Left lung (tissue), 10 donors: ENCODE results near the gene PTPRM. TPM values are rescaled to one million over a fixed set of nuclear protein-coding genes. Genes with fewer than 3 reads are reported as not detected.

Source experiments
- ATAC-seq: fragments of 200-7000 bp; cut with Tn5 transposase; one replicate; pipeline ENCODE4 v1.9.1; 2020; ENCODE audit warnings: moderate library complexity
- DNase-seq, 4 donors: peaks; one replicate each; pipeline ENCODE4 v3.0.0-alpha.2; 2013 to 2020
- H3K27ac ChIP-seq, 2 donors: fragments of 200-600 bp; sonication (generic) in 1 of 2; one replicate each; pipeline versions ENCODE4 v1.5.0 to v1.8.0; 2020 to 2021
- H3K27me3 ChIP-seq, 2 donors: fragments of 200-600 bp; sonication (generic) in 1 of 2; one replicate each; pipeline versions ENCODE4 v1.5.0 to v1.8.0; 2020 to 2021
- H3K36me3 ChIP-seq, 2 donors: fragments of 200-600 bp; sonication (generic) in 1 of 2; one replicate each; pipeline versions ENCODE4 v1.5.0 to v1.8.0; 2020 to 2021
- H3K4me1 ChIP-seq, 2 donors: fragments of 200-600 bp; one replicate each; pipeline ENCODE4 v1.8.0; 2021
- H3K4me3 ChIP-seq, 2 donors: fragments of 200-600 bp; sonication (generic) in 1 of 2; one replicate each; pipeline versions ENCODE4 v1.5.0 to v1.8.0; 2020 to 2021; ENCODE audit warnings: mild to moderate bottlenecking in 1 of 2
- H3K9me3 ChIP-seq, 2 donors: fragments of 200-600 bp; sonication (generic) in 1 of 2; one replicate each; pipeline versions ENCODE4 v1.5.0 to v1.8.0; 2020 to 2021
- CTCF ChIP-seq, 2 donors: fragments of 200-600 bp; sonication (generic) in 1 of 2; IDR thresholded peaks; one replicate each; pipeline versions ENCODE4 v1.5.0 to v1.8.0; 2021; ENCODE audit warnings: antibody characterized with exemption in 2 of 2
- intact Hi-C, 2 donors: fragments of 100-400 bp; cut with DNase I; formaldehyde crosslinking; loops; one replicate each; pipeline versions ENCODE4 v1.11.2 to v1.14.2; 2022
- polyA plus RNA-seq, 6 donors: library from polyadenylated mRNA; unstranded; fragments of 120-200 nt; gene quantifications; one replicate each; pipeline ENCODE4 v1.2.1, GENCODE V29; 2013; ENCODE audit not compliant: insufficient read length in 6 of 6
- total RNA-seq, 2 donors: library from RNA; stranded (reverse); fragmentation: NEBNext Ultra II Directional; extraction: Animal tissue kit (Norgen Biotek cat#: 25700); gene quantifications; one replicate each; pipeline ENCODE4 v1.2.1, GENCODE V29; 2021
- donor health status: DM: no; HTN: yes; CAD: no.
- donor health status: DM: no; HTN: no; CAD: no.

PTPRM gene
- total and polyA plus RNA-seq, 8 donors, result 76.4 to 99.6 (median 90.1) TPM

DNA sequence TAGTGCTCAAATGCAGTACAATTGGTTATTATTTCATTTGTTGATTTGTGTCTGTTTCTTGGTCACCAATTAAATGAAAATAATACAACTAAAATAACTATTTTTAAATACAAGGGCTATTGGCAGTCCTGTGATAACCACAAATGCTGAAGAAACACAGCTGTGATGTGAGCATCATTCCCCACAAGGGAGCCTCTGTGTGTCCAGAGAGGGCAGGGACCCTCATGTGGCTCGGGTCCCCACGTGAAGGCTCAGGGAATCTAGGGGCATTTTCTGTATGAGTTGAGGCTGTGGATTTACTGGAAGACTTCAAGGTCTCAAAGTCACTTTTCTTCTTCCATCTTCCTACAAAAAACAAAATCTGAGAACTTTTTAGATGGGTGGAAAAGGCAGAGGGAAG lies 726.1 kb downstream of the PTPRM start:
- intact Hi-C loops, result no loop called here
- H3K9me3 ChIP-seq, result no peaks in the 10 kb centered on the region
- TF ChIP-seq CTCF (IDR thresholded peaks at IDR 0.05), result no peak
- DNase-seq (no peak), ATAC-seq (no peak)
- no peak overlapping the region for H3K27ac ChIP-seq
- no peaks in the 10 kb centered on the region for H3K4me1 ChIP-seq
- peaks cover 0 to 12% of the 10 kb centered on the region in 2 donors for H3K36me3 ChIP-seq
- no peaks in the 10 kb centered on the region for H3K27me3 ChIP-seq
- no peak overlapping the region for H3K4me3 ChIP-seq

- intact Hi-C loops, result no loop called here
- Histone ChIP-seq H3K9me3 (no peaks in the 10 kb centered on the region), H3K27me3 (no peaks in the 10 kb centered on the region), H3K4me1 (no peaks in the 10 kb centered on the region), H3K27ac (no peak overlapping the region), H3K36me3 (peaks cover 0 to 12% of the 10 kb centered on the region in 2 donors), H3K4me3 (no peak overlapping the region)
- DNase-seq, result no peak
- TF ChIP-seq CTCF (IDR thresholded peaks at IDR 0.05), result no peak
- ATAC-seq, result no peak
Measured at GRCh38 chr18:8296886-8297616, 729.9 kb downstream of the PTPRM start.

DNA sequence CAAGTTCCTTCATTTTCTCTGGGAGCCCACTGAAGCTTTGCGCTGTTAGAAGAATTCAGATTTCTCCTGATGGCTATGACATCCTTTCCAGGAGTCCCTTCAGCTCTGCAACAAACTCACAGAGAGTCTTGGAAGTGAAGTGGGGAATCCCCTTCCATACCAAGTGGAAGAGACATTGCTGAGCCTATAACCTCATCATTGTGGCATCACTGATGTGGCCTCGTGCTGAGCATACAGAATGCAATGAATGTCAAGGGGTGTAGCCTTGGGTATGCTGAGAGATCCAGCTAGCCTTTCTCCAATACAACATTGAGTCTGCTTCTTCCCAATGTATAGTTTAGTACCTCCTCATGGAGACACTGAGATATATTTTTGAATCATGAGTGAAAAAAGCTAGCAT lies 731.1 kb downstream of the PTPRM start:
- Histone ChIP-seq H3K36me3 (peaks cover 0 to 12% of the 10 kb centered on the region in 2 donors), H3K27ac (no peak overlapping the region), H3K4me1 (no peaks in the 10 kb centered on the region), H3K4me3 (no peak overlapping the region), H3K9me3 (no peaks in the 10 kb centered on the region), H3K27me3 (no peaks in the 10 kb centered on the region)
- intact Hi-C loops, result no loop called here
- no peak for TF ChIP-seq CTCF (IDR thresholded peaks at IDR 0.05)
- DNase-seq (no peak), ATAC-seq (no peak)

DNA sequence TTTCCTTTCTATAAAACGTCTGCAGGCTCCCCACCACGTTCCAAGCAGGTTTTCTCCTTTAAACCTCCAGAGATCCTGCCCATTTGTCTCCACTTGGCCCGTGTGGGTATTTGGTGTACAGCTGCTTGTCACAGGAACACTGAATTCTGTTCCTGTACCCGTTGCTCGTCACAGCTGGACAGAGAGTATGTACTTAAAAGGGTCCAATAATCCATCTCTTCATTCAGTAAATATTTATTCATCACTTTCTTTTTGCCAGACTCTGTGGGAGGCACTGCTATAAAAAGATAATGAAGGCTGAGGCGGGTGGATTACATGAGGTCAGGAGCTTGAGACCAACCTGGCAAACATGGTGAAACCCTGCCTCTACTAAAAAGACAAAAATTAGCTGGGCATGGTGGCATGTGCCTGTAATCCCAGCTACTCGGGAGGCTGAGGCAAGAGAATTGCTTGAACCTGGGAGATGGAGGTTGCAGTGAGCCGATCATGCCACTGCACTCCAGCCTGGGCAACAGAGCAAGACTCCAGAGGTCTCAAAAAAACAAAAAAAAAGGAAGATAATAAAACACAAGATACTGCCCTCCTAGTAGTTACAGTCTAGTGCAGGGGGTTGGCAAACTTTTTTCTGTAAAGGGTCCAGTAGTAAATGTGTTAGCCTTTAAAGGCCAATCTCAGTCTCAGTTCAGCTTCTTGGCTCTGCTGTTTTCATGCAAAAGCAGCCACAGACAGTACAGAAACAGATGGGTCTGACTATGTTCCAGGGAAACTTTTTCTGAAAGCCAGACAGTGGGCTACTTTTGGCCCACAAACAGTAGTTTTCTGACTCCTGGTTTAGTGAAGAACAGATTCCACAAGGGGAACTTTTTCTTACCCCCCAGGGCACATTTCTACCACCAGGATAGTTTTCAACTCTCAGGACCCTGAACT lies 732.2 kb downstream of the PTPRM start:
- no peaks in the 10 kb centered on the region for H3K4me1 ChIP-seq
- peaks cover 0 to 12% of the 10 kb centered on the region in 2 donors for H3K36me3 ChIP-seq
- TF ChIP-seq CTCF (IDR thresholded peaks at IDR 0.05), result no peak
- H3K9me3 ChIP-seq, result no peaks in the 10 kb centered on the region
- DNase-seq, result no peak
- no peak overlapping the region for H3K27ac ChIP-seq
- intact Hi-C loops, result no loop called here
- no peaks in the 10 kb centered on the region for H3K27me3 ChIP-seq
- no peak overlapping the region for H3K4me3 ChIP-seq
- ATAC-seq, result no peak

- Histone ChIP-seq H3K4me1 (no peaks in the 10 kb centered on the region), H3K27ac (no peak overlapping the region), H3K27me3 (no peaks in the 10 kb centered on the region), H3K4me3 (no peak overlapping the region), H3K9me3 (no peaks in the 10 kb centered on the region), H3K36me3 (peaks cover 0 to 12% of the 10 kb centered on the region in 2 donors)
- intact Hi-C loops, result no loop called here
- TF ChIP-seq CTCF (IDR thresholded peaks at IDR 0.05), result no peak
- DNase-seq, result no peak
- no peak for ATAC-seq
Measured at GRCh38 chr18:8300751-8301410, 733.8 kb downstream of the PTPRM start.
